HuH-7 (cell line): ENCODE data around the gene ACTR3.
A peak's percentile ranks its signal among the peaks of the same experiment; 100 is the strongest.
"Not testable (repeated sequence)": the region's sequence is repeated elsewhere in the genome, so short reads cannot be mapped to it uniquely, and the experiment has no call there.

Source experiments
- DNase-seq: peaks from one replicate; pipeline ENCODE4 v3.0.0; 2011; ENCODE audit warnings: low spot score

ACTR3 gene

DNA sequence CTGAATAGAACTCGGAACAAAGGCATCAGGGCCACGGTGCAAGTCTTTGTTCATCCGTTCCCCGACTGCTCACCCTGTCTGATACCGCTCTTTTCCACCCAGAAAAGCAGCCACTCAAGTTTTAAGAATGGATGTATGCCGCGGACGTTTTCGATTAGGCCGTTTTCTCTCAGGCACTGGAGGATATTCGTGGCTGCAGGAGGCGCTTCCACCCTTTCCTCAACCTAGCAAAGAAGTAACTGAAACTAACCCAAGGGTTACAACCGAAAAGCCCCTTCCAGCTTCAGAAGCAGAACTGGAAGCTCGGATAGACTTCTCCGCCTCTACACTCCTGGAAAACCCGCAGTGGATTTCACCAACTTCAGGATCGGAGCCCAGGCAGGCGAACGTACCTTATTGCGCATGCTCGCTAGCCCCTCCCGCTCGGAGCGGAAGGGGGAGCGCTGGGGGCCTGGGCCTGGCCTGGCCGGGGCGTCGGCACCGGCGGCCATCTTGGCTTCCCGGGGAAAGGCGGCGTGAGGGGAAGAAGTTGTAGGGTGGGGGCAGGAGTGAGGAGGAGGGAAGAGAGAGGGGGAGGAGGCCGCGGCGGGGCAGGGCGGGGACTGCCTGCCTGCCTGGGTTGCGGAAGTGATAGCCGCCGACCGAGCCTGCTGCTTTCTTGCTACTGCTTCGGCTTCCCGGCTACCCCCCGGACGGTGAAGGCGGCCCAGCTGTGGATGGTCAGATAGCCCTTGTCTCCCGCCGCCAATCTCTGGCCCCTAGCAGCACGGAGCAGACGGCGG lies at the start of gene ACTR3:
Gene ACTR3 (plus strand): TSS at position 619 of the 782 bp plus-strand sequence. CDS start 191 bp downstream, outside the sequence.
- peak; percentile 82 for DNase-seq

DNA sequence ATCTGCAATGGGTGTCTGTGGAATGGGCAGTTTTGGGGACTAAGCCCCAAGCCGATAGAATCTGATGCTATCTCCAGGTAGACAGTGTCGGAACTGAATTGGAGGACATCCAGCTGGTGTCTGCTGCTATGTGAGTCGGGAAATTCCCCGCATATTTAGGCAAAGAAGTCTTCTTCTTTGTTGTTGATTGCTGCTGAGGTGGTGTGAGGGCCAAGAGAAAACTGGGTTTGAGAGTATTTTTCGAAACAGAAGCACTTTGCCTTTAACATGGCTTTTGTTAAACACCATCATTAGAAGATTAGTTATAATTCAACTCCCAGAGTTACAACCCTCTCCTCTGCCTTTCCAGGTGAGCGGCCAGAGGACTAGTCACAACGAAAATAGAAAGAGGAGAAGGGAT lies 49.4 kb upstream of the ACTR3 start:
- no peak for DNase-seq

DNA sequence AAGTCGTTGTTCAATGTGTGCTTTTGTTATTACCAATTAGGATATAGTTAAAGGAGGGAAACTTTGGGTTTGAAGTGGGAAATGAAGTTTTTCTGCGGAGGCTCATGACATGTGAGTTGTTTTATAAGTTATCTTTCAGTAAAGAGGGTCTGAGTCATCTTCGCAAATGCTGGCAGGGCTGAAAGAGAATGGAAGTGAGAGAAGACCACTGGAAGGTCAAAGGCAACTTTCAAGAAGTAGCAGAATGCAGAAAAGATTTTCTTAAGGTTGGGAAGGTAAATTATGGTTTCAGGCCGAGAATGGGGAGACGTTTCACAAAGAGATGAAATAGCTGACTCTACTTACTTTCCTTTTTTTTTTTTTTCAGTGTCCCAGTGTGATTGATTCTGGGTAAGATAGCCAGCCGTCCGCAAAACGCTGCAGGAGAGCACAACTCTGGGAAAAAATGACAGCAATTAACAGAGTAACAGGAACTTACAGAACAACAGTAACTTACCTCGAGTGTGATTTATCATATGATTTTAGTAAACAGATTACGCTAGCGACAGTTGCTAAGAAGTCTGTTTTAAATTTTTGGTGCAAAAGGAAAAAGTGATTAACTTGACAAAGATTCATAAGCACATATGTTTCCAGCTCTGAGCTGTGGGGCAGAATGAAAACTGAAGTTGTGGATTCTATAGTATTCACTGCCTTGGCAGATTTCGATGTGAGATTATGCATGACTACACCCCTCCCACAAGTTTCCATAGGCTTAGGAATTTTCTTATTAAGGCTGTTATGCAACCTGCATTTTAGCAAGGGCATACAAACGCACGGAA lies 46.8 kb upstream of the ACTR3 start:
- no peak for DNase-seq

DNA sequence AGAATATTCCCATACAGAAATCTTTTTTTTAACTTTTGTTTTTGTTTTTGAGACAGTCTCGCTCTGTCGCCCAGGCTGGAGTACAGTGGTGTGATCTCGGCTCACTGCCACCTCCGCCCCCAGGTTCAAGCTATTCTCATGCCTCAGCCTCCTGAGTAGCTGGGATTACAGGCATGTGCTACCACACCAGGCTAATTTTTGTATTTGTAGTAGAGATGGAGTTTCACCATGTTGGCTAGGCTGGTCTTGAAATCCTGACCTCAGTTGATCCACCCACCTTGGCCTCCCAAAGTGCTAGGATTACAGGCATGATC lies 46.2 kb upstream of the ACTR3 start:
- not testable (repeated sequence) for DNase-seq

DNA sequence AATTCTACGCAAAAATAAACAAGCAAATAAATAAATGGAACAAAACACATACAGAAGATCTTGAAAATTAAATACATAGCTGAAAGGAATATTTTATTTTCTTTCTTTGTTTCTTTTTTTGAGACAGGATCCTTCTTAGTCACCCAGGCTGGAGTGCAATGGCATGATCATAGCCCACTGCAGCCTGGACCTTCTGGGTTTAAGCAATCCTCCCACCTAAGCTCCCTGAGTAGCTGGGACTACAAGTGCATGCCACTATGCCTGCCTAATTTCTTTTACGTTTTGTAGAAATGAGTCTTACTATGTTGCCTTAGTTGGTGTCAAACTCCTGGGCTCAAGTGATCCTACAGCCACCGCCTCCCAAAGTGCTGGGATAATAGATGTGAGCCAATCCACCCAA lies 44.6 kb upstream of the ACTR3 start:
- no peak for DNase-seq

DNA sequence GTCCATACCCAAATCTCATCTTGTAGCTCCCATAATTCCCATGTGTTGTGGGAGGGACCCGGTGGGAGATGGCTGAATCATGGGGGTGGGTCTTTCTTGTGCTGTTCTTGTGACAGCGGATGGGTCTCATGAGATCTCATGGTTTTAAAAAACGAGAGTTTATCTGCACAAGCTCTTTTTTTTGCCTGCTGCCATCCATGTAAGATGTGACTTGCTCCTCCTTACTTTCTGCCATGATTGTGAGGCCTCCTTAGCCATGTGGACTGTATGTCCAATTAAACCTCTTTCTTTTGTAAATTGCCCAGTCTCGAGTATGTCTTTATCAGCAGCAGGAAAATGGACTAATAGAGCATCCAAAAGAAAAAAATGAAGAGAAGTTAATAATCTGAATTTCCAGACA lies 44.1 kb upstream of the ACTR3 start:
- not testable (repeated sequence) for DNase-seq

DNA sequence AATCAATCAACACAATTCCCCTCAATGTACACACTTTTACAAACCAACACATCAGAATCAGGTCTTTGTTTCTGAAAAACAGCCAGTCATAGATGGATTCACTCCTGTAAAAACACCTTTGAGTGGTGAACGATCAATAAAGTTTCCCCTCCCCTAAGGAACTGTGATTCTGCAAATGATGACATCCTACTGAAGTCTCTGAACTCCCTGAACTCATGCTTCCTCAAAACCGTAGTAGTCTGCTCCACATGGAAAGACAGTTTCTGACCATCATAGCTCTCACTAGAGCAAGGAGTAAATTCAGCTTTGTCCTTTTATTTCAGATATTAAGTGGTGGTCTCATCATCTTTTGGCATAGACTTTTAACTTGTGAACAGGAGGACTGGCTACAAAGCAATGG lies 43.5 kb upstream of the ACTR3 start:
- no peak for DNase-seq

DNA sequence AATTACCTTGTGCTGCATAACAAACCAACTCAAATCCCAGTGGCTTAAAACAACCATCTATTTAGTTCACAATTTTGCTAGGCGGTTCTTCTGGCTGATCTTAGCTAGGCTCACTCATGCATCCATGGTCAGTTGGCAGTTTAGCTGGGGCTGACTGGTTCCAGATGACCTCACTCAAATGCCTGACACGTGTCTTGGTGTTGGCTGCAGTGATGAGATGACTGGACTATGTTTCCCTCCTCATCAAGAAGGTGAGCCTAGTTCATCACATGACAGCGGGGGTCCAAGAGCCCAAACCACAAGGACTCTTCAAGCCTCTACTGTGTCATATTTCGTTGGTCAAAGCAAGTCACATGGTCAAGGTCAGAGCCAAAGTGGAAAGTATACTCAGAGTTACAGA lies 42.7 kb upstream of the ACTR3 start:
- no peak for DNase-seq

DNA sequence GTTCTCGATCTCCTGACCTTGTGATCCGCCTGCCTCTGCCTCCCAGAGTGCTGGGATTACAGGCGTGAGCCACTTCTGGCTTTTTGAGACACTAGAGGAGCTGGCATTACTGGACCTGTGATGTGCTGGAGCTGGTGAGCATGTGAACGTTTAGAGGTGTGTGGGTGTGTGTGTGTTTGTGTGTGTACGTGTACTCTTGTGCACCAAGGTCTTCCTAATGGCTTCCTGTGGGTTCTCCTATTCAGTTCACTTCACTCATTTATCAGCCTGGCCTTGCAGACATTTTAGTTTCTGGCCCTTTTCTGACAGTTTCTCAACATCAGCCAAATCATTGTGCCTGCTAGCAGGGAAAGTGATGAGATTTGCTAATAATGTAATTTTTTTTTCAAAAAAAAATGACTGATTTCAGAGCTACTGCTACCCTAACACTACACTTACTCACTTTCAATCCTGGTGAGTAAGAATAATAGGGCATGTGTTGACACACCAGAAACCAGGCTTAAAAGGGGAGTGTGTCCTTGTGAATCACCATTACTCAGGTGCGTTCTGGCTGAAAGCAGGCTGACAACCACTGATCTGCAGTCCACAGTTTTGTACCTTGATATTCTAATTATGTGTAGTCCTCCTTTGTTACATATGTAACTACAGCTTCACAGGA lies 41.0 kb upstream of the ACTR3 start:
- DNase-seq, result no peak

DNA sequence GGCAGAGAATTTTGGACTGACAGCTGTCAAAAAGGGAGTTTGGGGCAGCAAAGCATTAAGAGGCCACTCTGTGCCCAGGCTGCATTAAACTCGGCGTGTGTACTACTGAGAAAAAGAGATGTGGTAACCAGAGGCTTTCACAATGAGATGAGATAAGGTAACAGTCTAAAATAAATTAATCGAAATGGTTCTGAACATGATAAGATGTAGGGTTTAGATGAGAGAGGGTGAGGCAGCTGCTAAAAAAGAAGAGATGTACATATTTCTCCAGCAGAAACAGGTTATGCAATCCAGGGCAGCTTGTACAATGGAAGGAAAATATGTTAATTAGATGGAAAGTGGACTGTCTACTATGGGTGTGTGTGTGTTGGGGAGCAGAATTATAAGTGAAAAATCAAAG lies 39.2 kb upstream of the ACTR3 start:
- DNase-seq, result no peak

DNA sequence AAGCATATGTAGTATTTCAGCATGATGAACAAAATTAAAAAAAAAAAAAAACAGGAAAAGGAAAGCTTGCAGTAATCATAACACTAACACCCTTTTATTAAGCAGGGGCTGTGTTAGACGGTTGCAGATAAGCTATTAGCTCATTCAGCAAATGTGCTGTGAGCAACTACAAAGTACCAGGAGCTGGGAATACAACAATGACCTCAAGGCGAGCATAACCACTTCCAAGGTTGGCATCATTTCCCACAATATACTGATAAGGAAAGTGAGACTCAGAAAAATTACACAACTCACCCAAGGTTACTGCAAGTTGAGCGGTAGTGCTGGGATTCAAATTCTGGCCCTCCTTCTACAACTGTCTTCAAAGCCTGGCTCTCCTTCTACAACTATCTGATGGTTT lies 38.2 kb upstream of the ACTR3 start:
- no peak for DNase-seq

DNA sequence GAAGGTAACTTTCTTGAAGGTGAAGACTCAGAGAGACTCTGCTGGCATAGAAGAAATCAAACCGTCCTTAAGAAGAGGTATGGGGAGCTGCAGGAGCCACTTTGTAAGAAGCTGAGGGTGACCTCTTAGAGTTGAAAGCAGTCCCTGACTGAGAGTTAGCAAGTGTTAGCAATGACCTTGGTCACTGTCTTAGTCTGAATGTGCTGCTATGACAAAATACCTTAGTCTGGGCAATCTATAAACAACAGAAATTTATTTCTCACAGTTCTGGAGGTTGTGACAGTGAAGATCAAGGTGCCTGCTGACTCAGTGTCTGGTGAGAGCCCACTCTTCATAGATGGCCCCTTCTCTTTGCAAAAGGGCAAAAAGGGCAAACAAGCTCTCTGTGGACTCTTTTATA lies 35.7 kb upstream of the ACTR3 start:
- no peak for DNase-seq

DNA sequence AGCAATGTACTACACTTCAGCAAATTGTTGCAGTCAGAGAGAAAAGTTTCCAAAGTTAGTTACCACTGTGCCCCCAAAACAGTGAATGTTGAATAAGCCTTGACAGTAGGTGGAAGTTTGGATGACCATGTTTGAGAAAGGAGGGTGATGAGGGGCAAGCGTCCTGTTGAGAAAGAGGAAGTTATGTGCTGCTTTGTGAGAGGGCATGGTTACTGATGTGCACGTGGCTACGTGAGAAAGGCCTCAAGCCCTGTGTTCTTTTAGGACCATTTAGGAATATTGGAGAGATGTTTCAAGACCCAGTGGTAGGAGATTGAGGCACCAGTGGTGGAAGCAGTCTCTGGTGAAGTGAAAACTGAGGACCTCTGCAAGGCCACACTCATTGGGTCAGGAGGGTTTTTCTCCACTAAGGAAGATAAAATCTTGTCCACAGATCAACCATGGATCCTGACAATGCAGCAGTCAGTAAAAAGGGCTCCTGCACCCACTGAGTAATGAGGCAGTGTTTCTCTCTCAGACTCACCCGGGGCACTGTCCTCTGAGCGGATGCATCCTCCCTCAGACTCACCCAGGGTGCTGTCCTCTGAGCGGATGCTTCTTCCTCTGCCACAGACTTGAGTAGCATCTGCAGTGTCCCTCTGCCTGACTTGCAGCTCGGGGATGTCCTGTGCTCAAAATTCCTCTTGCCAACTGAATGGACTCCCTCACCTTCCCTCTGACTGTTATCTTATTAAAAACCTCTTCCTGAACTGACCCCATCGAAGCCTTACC lies 34.7 kb upstream of the ACTR3 start:
- no peak for DNase-seq

DNA sequence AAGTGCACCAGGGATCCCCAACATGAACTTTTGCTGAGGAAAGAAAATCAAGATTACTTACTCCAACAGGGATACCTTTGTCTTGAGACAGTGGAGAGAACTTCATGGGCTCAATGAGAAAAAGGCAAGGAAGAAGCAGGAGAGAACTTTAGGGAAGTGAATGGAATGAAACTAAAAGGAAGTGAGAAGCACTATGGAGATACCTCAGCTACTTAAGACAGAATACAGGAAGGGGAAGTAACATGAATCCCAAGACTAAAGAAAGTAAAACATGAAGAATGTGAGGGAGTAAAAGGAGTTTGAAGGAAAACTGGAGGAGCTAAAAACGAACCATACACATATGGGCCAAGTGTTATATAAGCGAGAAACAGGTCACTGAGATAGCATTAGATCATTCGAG lies 32.4 kb upstream of the ACTR3 start:
- DNase-seq, result no peak

DNA sequence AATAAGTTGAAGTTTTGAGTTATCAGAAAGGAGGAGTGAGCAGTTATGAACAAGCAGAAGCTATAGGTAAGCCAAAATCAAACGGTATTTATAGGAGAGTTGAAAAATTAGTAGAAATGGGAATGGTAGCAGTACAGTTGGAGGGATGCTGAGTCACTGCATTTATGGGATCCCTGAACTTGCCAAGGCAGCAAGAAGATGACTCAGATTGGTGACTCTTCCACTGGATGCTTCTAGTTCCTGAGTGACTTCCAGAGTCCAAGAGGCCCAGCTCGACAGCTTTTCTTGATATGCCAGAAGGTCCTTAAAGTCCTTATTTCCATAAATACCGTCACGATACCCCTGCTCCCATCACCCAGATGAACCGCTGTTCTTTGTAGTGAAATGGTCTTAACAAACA lies 31.1 kb upstream of the ACTR3 start:
- no peak for DNase-seq

DNA sequence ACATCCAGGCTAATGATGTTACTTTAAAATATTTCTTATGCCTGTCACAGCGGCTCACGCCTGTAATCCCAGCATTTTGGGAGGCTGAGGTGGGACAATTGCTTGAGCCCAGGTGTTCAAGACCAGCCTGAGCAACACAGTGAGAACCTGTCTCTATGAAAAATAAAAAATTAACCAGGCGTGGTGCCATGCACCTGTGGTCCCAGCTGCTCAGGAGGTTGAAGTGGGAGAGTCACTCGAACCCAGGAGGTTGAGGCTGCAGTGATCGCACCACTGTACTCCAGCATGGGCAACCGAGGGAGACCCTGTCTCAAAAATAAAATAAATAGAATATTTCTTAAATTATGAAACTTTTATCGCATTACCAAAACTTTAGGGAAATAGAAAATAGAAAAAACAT lies 28.1 kb upstream of the ACTR3 start:
- no peak for DNase-seq

DNA sequence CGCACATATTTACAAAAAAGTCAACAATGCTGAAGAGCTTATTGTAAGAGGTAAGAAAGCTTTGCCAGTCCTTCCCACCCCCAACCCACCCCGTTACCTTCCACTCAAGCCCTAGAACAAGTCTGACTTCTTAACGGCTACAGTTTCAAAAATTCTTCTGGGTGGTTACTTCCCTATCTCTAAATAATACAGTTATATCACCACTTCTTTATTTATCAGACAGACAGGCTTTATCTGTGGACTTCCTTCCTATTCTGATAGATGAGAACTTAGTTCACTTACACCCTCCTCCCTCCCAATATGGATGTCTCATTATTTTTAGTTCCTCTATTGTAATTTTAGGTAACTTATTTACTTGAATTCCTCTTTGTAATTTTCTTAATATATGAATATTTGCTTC lies 26.7 kb upstream of the ACTR3 start:
- no peak for DNase-seq

DNA sequence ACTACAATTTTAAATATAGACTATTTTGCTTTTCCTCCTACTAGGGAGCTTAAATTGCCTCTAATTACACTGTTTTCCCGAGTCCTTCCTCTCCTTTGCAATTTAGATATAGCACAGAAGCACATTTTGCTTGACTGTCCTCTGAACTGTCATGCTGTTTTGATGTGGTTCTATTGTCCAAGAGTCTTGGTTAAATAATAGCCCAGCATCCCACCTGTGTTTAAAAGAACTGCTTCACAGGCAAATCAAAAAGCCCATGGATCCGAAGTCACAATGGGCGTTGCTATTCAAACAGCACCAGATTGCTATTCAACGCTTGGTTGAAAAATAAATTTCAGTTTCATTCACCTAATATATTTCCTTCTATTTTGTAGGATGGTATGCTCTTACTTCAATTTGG lies 22.3 kb upstream of the ACTR3 start:
- no peak for DNase-seq

DNA sequence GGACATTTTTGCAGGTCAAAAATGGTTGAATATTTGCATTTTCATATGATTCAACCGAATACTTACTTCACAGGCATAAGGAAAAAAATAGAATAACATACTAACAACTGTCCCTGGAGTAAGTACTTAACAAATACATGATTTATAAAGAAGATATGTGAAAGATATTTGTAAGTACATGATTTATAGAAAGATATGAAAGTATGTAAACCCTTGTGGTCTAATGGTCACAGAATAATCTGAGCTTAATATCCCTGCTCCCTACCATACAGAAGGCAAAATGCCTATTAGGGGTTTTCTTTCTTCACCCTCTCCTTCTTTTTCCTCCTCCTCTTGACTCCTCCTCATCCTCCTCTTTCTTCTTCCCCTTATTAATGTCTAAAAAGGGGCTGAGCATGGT lies 20.6 kb upstream of the ACTR3 start:
- DNase-seq, result no peak

DNA sequence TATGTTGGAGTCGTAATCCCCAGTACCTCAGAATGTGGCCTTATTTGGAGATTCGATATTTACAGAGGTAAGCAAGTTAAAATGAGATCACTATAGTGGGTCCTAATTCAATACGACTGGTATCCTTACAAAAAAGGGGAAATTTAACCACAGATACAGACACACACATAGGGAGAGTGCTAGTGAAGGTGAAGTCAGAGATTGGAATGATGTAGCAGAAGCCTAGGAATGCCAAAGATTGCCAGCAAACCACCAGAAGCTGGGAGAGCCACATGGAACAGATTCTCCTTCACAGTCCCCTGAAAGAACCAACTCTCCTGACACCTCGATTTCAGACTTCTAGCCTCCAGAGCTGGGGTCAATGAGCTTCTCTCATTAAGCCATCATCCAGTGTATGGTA lies 17.7 kb upstream of the ACTR3 start:
- no peak for DNase-seq

DNA sequence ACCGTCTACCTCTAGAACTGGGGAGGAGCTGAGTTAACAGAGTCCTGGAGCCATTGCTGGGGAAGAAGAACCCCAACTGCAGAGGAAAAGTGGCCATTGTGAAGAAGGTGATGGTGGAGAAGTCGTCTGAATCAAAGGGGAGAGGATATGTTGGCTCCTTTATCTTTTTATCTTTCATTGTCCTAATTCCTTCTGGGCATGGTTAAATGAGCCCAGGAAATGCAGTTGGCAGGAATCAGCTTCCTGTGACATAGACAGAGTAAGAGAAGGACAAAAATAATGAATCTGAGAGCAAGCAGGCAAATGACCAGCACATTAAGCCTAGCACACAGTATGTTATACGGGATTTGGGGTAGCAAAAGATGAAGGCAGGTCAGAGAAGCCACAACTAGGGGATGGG lies 16.0 kb upstream of the ACTR3 start:
- no peak for DNase-seq

DNA sequence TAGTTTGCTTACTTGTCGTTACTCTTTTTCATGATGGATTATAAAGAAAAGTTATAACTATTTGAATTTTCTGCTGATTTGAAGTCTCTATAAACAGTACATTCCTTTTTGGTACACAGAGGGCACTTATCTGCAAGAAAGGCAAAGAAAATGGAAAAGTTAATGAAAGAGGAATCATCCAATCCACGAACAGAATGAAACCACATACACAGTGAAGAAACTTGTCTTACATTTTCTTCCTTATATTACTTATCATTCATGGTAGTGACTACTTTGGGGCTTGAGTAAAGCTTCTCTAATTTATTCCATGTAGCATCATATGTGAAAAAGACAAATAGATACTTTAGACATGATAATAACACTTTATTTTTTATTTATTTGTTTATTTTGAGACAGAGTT lies 14.8 kb upstream of the ACTR3 start:
- DNase-seq, result no peak
